ENCODE data around the gene FPR2.

Gene FPR2

GRCh38 chr19:51786646-51787494 lies 25.9 kb downstream of the FPR2 start:
- Histone ChIP-seq H3K36me3 (ENCODE audit: low read depth) (no peaks in the 10 kb centered on the region), H3K4me1 (ENCODE audit: insufficient read depth, poor library complexity, severe bottlenecking) (no peaks in the 10 kb centered on the region), H3K9me3 (ENCODE audit: severe bottlenecking) (no peaks in the 10 kb centered on the region), H3K4me3 (ENCODE audit: severe bottlenecking) (no peak overlapping the region), H3K27me3 (ENCODE audit: insufficient read depth, poor library complexity, severe bottlenecking) (no peaks in the 10 kb centered on the region), H3K27ac (ENCODE audit: poor library complexity, severe bottlenecking) (no peak overlapping the region)
- TF ChIP-seq, protein P1, sequence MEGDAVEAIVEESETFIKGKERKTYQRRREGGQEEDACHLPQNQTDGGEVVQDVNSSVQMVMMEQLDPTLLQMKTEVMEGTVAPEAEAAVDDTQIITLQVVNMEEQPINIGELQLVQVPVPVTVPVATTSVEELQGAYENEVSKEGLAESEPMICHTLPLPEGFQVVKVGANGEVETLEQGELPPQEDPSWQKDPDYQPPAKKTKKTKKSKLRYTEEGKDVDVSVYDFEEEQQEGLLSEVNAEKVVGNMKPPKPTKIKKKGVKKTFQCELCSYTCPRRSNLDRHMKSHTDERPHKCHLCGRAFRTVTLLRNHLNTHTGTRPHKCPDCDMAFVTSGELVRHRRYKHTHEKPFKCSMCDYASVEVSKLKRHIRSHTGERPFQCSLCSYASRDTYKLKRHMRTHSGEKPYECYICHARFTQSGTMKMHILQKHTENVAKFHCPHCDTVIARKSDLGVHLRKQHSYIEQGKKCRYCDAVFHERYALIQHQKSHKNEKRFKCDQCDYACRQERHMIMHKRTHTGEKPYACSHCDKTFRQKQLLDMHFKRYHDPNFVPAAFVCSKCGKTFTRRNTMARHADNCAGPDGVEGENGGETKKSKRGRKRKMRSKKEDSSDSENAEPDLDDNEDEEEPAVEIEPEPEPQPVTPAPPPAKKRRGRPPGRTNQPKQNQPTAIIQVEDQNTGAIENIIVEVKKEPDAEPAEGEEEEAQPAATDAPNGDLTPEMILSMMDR (IDR thresholded peaks at IDR 0.05; ENCODE audit: poor library complexity, severe bottlenecking): no peak
- ATAC-seq (ENCODE audit: low read depth) (no peak), DNase-seq (ENCODE audit: low spot score) (no peak)

- Histone ChIP-seq H3K36me3 (ENCODE audit: low read depth) (no peaks in the 10 kb centered on the region), H3K4me1 (ENCODE audit: insufficient read depth, poor library complexity, severe bottlenecking) (no peaks in the 10 kb centered on the region), H3K27me3 (ENCODE audit: insufficient read depth, poor library complexity, severe bottlenecking) (no peaks in the 10 kb centered on the region), H3K27ac (ENCODE audit: poor library complexity, severe bottlenecking) (no peak overlapping the region), H3K4me3 (ENCODE audit: severe bottlenecking) (no peak overlapping the region), H3K9me3 (ENCODE audit: severe bottlenecking) (no peaks in the 10 kb centered on the region)
- DNase-seq (ENCODE audit: low spot score): no peak
- ATAC-seq (ENCODE audit: low read depth): no peak
- TF ChIP-seq, protein P1 (IDR thresholded peaks at IDR 0.05; ENCODE audit: poor library complexity, severe bottlenecking): no peak
Measured at GRCh38 chr19:51788029-51788428, 27.0 kb downstream of the FPR2 start.

DNA sequence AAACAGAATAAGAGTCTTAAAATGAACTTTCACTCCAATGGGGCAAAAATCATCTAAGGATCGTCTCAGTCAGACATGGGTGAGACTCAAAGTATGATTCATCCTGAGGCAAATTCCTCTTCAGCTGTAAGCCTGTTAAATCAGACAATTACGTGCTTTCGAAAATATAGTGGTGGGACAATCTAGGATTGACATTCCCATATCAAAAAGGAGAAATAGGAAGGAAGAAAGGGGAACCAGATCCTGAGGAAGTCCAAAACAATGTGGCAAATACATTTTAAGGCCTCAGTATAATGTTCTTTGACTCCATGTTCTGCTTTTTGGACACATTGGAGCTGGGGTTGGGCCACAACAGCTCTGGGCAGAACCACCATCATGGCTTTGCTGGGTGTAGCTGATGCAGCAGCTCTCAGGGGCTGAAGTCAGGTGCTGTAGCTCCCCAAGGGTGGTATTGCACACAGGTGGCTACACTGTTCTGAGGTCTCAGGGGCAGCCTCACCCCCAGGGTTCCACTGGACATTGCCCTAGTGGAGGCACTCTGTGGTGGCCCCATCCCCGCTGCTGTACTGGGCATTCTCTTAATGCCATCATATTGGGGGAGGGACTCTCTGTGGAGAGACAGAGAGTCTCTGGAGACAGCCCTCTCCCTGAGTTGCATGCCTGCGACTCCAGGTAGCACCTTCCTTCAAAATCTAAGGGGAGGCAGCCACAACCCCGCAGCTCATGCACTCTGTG lies 28.2 kb downstream of the FPR2 start:
- Histone ChIP-seq H3K4me1 (ENCODE audit: insufficient read depth, poor library complexity, severe bottlenecking) (no peaks in the 10 kb centered on the region), H3K27ac (ENCODE audit: poor library complexity, severe bottlenecking) (no peak overlapping the region), H3K9me3 (ENCODE audit: severe bottlenecking) (no peaks in the 10 kb centered on the region), H3K27me3 (ENCODE audit: insufficient read depth, poor library complexity, severe bottlenecking) (no peaks in the 10 kb centered on the region), H3K4me3 (ENCODE audit: severe bottlenecking) (no peak overlapping the region), H3K36me3 (ENCODE audit: low read depth) (no peaks in the 10 kb centered on the region)
- DNase-seq (ENCODE audit: low spot score): no peak
- TF ChIP-seq, protein P1 (IDR thresholded peaks at IDR 0.05; ENCODE audit: poor library complexity, severe bottlenecking): no peak
- ATAC-seq (ENCODE audit: low read depth): no peak; the same call in 2 of the 3 replicates

GRCh38 chr19:51792932-51793331 lies 32.0 kb downstream of the FPR2 start:
- Histone ChIP-seq H3K27me3 (ENCODE audit: insufficient read depth, poor library complexity, severe bottlenecking) (no peaks in the 10 kb centered on the region), H3K27ac (ENCODE audit: poor library complexity, severe bottlenecking) (no peak overlapping the region), H3K4me1 (ENCODE audit: insufficient read depth, poor library complexity, severe bottlenecking) (no peaks in the 10 kb centered on the region), H3K36me3 (ENCODE audit: low read depth) (no peaks in the 10 kb centered on the region), H3K9me3 (ENCODE audit: severe bottlenecking) (no peaks in the 10 kb centered on the region), H3K4me3 (ENCODE audit: severe bottlenecking) (no peak overlapping the region)
- TF ChIP-seq, protein P1 (IDR thresholded peaks at IDR 0.05; ENCODE audit: poor library complexity, severe bottlenecking): no peak
- DNase-seq (ENCODE audit: low spot score): no peak
- no peak for ATAC-seq (ENCODE audit: low read depth)

Data from RWPE2 (cell line).